B cell (primary cell): ENCODE data around the gene CXADR.

Experiments used
- CTCF ChIP-seq: fragments of 200-600 bp; IDR thresholded peaks from one replicate; pipeline ENCODE4 v1.8.0; 2022; ENCODE audit warnings: antibody characterized with exemption, mild to moderate bottlenecking
- EZH2 ChIP-seq: IDR thresholded peaks from 2 replicates; pipeline ENCODE4 v1.6.1; 2012; ENCODE audit warnings: borderline replicate concordance, low read depth, mild to moderate bottlenecking, moderate library complexity, low read length; ENCODE audit not compliant: insufficient read depth, poor library complexity, severe bottlenecking

DNA sequence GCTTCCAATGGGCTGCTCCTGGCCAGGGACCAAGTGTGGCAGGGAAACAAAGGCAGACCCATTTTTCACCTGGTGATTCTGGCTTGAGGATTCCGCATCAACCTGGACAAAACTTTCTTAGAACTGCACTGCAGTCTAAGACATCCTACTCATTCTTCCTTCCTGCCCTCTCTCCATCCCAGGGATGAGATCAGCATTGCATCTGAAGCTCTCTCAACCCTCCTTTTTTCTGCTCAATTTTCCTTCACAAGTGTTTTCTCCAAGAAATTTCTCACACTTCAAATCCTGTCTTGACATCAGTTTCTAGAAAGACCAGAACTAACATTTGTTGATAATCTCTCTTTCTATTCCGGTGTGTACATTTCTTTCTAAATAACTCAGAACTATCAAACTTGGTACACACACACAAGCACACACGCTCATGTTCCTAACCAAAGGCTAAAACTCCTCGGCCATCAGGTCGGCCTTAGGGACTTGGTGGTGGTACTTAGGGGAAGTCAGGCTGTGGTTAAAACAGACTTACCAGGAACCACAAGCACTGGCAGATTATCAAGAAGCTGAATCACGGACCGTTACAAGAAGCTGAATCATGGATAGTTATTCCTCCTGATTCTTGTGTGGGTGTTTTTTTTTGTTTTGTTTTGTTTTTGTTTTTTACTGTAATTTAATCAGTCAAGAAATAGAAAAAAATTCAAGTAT, 21.0 kb upstream of the CXADR start:
- TF ChIP-seq CTCF (no peak), EZH2 (no peak)
